Uterine smooth muscle cell (primary cell): Measurements from ENCODE around the gene ZNHIT3. TPM values are rescaled to one million over a fixed set of nuclear protein-coding genes. Genes with fewer than 3 reads are reported as not detected.

Experiments used
- total RNA-seq: library from RNA; depleted of rRNA; stranded (reverse); fragments of >200 nt; gene quantifications from 2 replicates; pipeline ENCODE4 v1.2.3, GENCODE V29; 2014

The ZNHIT3 gene
- 22.2 and 23.5 TPM in 2 replicates for total RNA-seq

DNA sequence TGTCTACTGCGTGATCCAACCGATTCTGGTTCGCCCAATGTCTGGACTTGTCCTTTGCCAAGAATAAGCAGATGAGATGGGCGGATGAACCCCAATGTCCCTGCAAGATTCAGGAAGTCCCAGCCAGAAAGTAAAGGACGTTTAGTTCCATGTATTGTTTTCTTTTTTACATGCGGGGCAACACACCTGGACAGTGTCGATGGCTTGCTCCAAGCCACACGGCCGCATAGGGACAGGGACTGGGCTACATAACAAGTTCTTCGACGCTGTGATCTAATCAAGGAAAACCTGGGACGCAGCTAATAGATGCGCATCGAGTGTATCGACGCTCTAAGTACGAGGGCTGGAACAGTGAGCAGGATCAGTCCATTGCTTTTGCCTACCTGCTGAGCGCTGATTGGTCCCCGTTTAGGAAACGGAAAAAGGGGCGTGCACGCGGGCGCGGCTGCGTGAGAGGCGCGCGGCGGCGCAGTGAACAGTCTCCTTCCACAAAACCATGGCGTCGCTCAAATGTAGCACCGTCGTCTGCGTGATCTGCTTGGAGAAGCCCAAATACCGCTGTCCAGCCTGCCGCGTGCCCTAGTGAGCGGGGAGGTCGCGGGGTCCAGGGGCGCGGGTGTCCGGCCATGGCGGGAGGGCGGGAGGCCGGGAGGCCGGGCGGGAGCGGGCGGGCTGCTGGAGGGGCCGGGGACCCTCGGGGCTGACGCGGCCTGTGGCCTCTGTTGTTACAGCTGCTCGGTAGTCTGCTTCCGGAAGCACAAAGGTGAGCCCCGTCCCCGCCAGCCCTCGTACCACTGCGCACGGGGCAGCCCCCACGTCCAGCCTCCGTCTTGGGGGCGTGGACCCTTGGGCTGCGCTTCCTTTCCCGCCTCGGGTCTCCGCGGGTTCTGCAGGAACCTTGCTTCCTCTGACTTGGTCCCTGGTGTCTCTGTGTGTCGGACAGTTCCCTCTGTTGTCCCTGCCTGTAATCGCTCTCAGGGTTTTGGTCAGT, at the start of gene ZNHIT3:
TSS of gene ZNHIT3 (plus strand) at position 478 of the 991 bp plus-strand sequence. CDS start at position 497, 19 bp downstream.

GRCh38 chr17:36534840-36535668, 48.6 kb downstream of the ZNHIT3 start, which contains the start of the genes MYO19 and PIGW:
TSS of gene MYO19 (minus strand) at chr17:36534868. CDS start at chr17:36532538, 2,330 bp downstream.
TSS of gene PIGW (plus strand) at chr17:36534987. CDS start at chr17:36537102, 2,115 bp downstream.

DNA sequence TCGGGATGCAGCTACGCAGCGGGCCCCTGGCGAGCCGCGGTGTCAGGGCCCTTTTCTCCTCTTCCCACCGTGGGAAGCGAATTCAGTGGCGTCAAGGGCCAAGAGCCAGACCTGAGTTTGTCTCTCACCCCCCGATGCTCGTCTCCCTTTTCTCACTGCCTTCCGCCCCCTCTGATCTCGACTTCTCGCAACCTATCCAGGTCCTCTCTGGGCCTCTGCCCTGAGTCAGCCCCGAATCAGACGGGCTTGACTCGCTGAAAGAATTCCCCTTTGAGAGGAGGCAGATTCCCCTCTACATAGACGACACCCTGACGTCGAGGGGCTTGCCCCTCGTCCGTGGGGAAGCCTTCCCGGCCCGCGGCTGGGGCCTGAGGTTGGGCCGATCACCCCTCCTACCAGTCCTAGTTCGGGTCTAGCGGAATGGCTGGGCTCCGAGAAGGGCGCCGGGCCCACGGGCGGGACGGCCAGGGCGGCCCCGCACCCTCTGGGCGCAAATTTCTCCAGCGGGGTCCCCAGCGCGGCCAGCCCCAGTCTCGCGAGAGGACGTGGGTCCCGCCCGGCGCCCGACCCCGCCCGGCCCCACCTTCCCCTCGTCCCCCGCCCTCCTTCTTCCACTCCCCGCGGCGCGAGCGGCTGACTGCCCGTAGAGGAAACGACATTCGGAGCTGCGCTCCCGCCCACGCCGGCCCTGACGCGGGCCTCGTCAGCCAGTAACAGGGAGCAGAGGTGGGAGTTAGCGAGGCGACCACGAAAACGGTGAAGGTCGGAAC, 58.0 kb downstream of the ZNHIT3 start, which contains the start of gene GGNBP2:
TSS of gene GGNBP2 (plus strand) at position 613 of the 770 bp plus-strand sequence. CDS start 806 bp downstream, outside the sequence.

Other genes starting within 250 kb of the ZNHIT3 start
- 0.33 TPM in 1 of 2 replicates, not detected in the other for gene TBC1D3I, start 222.1 kb upstream of the ZNHIT3 start, total RNA-seq
- gene TBC1D3G, start 162.8 kb upstream of the ZNHIT3 start, total RNA-seq = not detected in 2 replicates
- gene TBC1D3H, start 98.2 kb upstream of the ZNHIT3 start, total RNA-seq = not detected in 2 replicates
- 52.2 and 82.6 TPM in 2 replicates for gene MYO19, start 48.2 kb downstream of the ZNHIT3 start, total RNA-seq
- 4.6 and 14.1 TPM in 2 replicates for gene PIGW, start 48.3 kb downstream of the ZNHIT3 start, total RNA-seq
- gene GGNBP2, start 58.2 kb downstream of the ZNHIT3 start, total RNA-seq = 82.5 and 85.2 TPM in 2 replicates
- 10.1 and 10.5 TPM in 2 replicates for gene DHRS11, start 105.2 kb downstream of the ZNHIT3 start, total RNA-seq
- 6.5 and 8.0 TPM in 2 replicates for gene MRM1, start 114.9 kb downstream of the ZNHIT3 start, total RNA-seq